Astrocyte (in vitro differentiated cells and primary cell): ENCODE results near the gene SNTB2.

Experiments
- CTCF ChIP-seq: IDR thresholded peaks from 2 replicates; pipeline ENCODE4 v1.5.1; 2011; ENCODE audit warnings: low read depth, mild to moderate bottlenecking, inconsistent platforms, low read length, moderate library complexity; ENCODE audit not compliant: insufficient read depth
- EZH2 ChIP-seq: IDR thresholded peaks from 2 replicates; pipeline ENCODE4 v1.6.1; 2012; ENCODE audit warnings: mild to moderate bottlenecking, low read length, inconsistent platforms; ENCODE audit not compliant: insufficient read depth

DNA sequence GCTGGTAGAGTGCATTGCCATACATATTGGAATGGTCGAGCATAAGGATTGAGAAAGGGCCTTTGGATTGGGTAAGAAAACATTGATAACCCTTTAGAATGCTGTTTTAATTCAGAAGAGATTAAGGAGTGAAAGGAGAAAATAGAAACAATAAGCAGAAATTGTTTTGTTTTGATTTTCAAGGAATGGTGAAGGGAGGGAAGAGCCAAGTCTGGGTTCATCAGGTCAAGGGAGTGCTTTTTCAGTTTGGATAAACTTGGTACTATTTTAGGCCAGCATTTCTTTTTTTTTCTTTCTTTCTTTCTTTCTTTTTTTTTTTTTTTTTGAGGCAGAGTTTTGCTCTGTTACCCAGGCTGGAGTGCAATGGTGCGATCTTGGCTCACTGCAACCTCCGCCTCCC is 50.3 kb downstream of the SNTB2 start:
- no peak for TF ChIP-seq CTCF
- no peak for TF ChIP-seq EZH2
